Rectal smooth muscle tissue (tissue), 1 donor: Measurements from ENCODE around the gene ZP1.
A peak's percentile ranks its signal among the peaks of the same experiment; 100 is the strongest.
"Not testable (repeated sequence)": the region's sequence is repeated elsewhere in the genome, so short reads cannot be mapped to it uniquely, and the experiment has no call there.

ENCODE experiments used
- H3K27ac ChIP-seq: one replicate; pipeline ENCODE4 v1.7.0; 2013; ENCODE audit warnings: low read depth, low read length, inconsistent platforms
- H3K27me3 ChIP-seq: one replicate; pipeline ENCODE4 v1.7.0; 2013; ENCODE audit warnings: low read length; ENCODE audit not compliant: control insufficient read depth, insufficient read depth
- H3K36me3 ChIP-seq: one replicate; pipeline ENCODE4 v1.7.0; 2013; ENCODE audit warnings: low read length; ENCODE audit not compliant: control insufficient read depth, insufficient read depth
- H3K4me1 ChIP-seq: one replicate; pipeline ENCODE4 v1.7.0; 2013; ENCODE audit warnings: low read length; ENCODE audit not compliant: control insufficient read depth, insufficient read depth
- H3K4me3 ChIP-seq: one replicate; pipeline ENCODE4 v1.7.0; 2013; ENCODE audit warnings: low read length
- H3K9ac ChIP-seq: one replicate; pipeline ENCODE4 v1.7.0; 2013; ENCODE audit warnings: low read length

Gene ZP1

DNA sequence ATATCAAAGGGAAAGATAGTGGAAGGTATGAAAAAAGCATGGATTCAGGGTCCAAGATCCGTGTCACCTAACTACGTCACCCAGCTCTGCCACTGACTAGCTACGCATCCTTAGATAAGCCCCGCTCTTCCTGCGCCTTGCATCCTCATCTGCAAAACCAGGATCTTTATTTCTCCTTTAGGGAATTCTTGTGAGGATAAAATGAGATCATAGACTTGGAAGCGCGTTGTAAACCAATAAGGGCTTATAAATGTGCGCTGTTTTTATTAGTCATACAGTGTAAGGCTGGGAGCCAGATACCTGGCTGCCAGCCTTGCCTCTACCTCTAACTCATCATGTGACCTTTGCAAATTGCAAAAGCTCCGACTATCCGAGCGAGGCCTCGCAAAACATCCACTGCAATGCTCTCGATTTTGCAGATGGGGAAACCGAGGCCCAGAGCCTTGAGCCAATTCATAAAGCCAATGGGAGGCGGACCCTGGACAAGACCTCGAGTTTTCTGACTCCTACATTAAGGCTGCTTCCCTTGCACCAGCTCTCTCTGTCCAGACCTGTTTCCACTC lies 38.3 kb downstream of the ZP1 start:
- Histone ChIP-seq H3K27me3 (no peaks in the 10 kb centered on the region), H3K27ac (peak overlapping the region; percentile 87), H3K4me3 (peak overlapping the region; percentile 77), H3K9ac (peak overlapping the region; percentile 64), H3K4me1 (peaks cover 8% of the 10 kb centered on the region), H3K36me3 (peaks cover 15% of the 10 kb centered on the region)

DNA sequence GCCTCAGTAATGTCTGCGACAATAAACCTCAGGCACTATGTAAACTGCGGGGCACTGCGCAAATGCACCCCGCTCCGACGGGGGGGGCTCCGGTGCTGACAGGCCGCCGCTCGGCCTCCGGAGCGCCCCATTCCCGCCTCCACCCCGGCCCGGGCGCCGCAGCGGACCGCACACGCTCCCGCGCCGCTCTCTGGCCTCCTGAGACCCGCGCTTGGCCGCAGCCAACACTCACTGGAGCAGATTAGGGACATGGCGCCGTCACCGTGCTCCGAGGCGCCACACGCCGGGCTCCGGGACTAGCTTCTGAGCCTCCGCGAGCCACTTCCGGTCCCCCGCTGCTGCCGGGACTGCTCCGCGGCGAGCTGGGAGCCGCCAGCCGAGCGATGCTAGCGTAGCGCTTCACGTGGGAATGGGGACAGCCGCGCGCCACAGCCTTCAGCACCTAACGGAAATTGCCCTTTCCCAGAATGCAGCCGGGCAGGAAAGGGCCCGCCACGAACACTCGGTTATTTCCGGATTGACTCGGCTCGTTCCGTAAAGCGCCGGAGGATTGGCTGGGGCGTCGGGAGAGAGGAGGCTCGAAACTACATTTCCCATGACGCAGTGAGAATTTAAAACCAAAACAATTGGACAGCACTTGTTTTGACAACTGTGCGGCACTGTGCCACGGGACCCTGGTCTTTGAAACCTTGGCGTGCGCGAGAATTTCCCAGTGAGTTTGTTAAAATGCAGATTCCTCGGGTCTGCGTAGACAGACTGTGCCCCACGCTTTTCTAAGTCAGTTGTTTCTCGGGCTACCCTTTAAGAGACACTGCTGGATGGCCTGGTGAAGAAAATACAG lies 39.0 kb downstream of the ZP1 start, which contains the start of gene PRPF19:
Gene PRPF19, minus strand, starts transcription at position 454 of the 841 bp plus-strand sequence. Its CDS starts 203 bp downstream, at position 251.
- H3K4me1 ChIP-seq = peaks cover 8% of the 10 kb centered on the region
- peak within 1 kb of the TSS; percentile 64 for H3K9ac ChIP-seq
- peaks cover 9% of the 10 kb centered on the region for H3K36me3 ChIP-seq
- peak within 1 kb of the TSS; percentile 87 for H3K27ac ChIP-seq
- peak within 1 kb of the TSS; percentile 77 for H3K4me3 ChIP-seq
- no peaks in the 10 kb centered on the region for H3K27me3 ChIP-seq

DNA sequence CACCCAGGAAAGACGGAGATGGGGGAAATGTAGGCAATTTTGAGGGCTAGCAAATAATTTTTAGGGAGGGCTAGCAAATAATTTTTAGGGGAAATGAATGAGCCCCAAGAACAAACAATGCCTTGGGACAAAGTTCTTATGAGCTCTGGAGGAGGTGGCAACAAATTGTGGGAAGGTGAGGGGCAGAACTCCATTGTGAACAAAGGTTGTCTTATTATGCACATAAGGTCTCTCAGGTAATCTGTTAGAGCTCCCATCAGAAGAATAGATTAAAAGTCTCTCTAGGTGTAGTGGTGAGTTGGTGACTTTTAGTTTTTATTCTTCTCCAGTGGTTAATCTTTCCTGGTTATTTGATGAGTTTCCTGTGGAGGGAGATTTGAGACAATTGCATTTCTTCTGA lies 41.5 kb downstream of the ZP1 start:
- no peak overlapping the region for H3K27ac ChIP-seq
- H3K4me1 ChIP-seq = peaks cover 11% of the 10 kb centered on the region
- no peak overlapping the region for H3K4me3 ChIP-seq
- H3K9ac ChIP-seq = no peak overlapping the region
- H3K27me3 ChIP-seq = no peaks in the 10 kb centered on the region
- no peaks in the 10 kb centered on the region for H3K36me3 ChIP-seq

DNA sequence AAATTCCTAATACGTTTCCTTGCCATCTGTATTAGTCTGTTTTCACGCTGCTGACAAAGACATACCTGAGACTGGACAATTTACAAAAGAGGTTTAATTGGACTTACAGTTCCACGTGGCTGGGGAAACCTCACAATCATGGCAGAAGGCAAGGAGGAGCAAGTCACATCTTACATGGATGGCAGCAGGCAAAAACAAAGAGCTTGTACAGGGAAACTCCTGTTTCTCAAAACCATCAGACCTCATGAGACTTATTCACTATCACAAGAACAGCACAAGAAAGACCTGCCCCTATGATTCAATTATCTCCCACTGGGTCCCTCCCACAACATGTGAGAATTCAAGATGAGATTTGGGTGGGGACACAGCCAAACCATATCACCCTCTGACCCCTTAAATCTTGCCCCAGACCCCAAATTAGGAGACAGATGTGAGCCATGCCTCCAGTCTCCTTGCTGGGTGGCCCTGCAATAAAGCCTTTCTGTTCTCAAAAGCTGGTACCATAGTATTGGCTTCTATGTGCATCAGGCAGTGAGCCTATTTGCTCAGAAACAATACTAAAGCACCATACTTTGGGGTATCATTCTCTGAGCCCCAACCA lies 42.4 kb downstream of the ZP1 start:
- H3K36me3 ChIP-seq, H3K27ac ChIP-seq, H3K4me3 ChIP-seq, H3K9ac ChIP-seq, H3K27me3 ChIP-seq: not testable (repeated sequence)
- peaks cover 11% of the 10 kb centered on the region for H3K4me1 ChIP-seq

DNA sequence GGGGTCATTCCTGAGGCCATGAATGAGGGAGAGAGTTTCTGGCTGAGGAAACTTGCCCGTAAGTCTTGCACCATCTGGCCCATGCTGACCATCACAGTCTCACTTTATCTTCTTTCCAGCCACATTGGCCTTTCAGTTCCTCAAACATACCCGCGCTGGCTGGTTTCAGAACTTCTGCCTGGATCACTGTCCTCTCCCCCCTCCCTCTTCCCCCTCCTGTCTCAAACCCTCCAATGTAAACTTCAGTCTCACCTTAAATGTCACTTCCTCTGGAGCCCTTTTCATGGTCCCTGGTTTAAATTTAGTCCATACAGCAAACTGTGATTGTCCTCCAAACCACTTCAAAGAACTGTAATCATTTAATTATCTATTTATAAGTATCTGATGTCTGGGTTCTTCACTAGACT lies 42.9 kb downstream of the ZP1 start:
- Histone ChIP-seq H3K4me3 (no peak overlapping the region), H3K27ac (no peak overlapping the region), H3K36me3 (no peaks in the 10 kb centered on the region), H3K9ac (no peak overlapping the region), H3K4me1 (peaks cover 10% of the 10 kb centered on the region), H3K27me3 (no peaks in the 10 kb centered on the region)

DNA sequence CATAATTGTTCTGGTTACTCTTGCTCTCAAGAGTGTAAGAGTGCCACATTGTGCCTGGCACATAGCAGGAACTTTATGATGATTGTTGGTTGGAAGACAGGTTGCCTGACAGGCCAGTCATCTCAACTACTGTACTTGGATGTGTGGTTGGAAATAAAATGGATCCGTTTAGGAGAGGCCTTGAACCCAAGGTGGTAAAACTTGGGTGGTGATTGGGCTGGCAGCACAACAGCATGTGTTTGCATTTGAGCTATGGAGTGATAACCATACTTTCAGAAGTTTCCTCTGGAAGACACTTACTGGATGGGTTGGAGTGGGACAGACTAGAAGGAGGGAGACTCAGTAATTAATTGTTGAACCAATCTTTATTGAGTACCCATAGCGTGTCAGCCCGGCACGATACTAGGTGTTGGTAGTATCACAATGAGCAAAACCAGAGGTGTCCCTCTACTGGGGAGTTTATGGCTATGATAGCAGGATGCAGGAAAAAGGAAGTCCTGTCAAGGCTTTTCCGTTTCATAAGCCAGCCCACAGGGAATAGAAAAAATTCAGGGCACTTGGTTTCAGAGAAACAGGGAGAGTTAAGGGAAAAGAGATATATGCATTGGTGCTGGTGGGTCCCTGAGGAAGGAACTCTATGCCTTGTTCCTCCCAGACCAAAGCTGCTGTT lies 43.5 kb downstream of the ZP1 start:
- Histone ChIP-seq H3K4me3 (no peak overlapping the region), H3K36me3 (no peaks in the 10 kb centered on the region), H3K27me3 (no peaks in the 10 kb centered on the region), H3K4me1 (peaks cover 10% of the 10 kb centered on the region), H3K27ac (no peak overlapping the region), H3K9ac (no peak overlapping the region)

DNA sequence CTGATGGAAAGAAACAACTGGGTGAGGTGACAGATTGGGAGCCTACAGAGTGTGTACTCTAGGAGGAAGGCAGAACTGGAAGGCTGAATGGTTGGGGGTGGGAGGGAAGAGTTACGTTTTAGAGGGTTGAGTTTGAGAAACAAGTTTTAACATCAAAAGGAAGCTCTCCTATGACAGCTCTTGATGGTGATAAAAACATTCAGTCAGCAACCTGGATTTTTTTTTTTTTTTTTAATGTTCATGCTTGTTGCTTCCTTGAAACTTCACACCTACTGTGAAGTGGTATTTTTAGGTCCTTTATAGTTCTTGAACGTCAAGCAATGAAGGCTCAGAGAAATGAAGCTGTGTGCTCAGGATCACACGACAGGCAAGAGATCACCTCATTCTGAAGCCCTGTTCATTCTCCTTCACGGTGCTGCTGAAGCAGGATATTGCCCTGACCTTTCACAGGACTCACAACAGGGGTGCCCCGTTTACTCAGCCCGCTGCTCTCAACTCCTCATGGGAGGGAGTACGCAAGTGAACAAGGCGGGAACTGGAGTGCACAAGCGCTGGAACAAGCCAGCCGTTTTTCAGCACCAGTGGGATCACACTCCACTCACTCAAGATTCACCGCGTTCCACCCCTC lies 45.0 kb downstream of the ZP1 start:
- H3K36me3 ChIP-seq = no peaks in the 10 kb centered on the region
- no peaks in the 10 kb centered on the region for H3K27me3 ChIP-seq
- no peak overlapping the region for H3K9ac ChIP-seq
- no peak overlapping the region for H3K4me3 ChIP-seq
- no peak overlapping the region for H3K27ac ChIP-seq
- peaks cover 11% of the 10 kb centered on the region for H3K4me1 ChIP-seq

DNA sequence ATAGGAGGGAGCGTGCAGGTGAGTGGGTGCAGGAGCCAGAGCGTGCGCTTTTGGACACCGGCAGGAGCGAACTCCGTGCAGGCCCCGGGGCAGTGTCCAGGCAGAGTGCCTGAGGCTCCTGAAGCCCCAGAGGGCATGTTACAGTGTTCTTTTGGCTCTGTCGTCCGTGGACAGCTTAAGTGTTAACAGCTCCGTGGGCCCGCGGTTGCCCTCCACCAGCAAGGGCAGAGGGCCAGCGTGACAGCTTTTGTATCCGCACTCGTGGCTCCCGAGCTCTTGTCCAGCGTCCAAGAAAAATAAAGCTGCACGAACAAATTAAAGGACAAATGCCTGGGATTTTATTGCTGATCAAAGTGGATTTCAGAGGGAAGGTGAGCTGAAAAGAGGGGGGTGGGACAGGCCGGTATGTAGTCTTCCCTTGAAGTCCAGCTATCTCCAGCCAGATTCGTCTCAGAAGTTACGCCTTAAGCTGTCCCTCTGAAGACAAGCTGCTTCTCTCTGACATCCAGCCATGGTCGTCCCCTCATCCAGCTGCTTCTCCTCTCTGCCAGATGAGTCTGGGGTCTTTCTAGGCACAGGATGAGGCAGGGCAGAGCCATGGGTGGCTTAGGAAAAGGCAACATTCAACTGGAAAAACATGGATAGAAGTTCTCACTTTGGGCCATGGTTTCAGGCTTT lies 45.6 kb downstream of the ZP1 start:
- Histone ChIP-seq H3K4me1 (peaks cover 11% of the 10 kb centered on the region), H3K27ac (peak overlapping the region; percentile 88)

DNA sequence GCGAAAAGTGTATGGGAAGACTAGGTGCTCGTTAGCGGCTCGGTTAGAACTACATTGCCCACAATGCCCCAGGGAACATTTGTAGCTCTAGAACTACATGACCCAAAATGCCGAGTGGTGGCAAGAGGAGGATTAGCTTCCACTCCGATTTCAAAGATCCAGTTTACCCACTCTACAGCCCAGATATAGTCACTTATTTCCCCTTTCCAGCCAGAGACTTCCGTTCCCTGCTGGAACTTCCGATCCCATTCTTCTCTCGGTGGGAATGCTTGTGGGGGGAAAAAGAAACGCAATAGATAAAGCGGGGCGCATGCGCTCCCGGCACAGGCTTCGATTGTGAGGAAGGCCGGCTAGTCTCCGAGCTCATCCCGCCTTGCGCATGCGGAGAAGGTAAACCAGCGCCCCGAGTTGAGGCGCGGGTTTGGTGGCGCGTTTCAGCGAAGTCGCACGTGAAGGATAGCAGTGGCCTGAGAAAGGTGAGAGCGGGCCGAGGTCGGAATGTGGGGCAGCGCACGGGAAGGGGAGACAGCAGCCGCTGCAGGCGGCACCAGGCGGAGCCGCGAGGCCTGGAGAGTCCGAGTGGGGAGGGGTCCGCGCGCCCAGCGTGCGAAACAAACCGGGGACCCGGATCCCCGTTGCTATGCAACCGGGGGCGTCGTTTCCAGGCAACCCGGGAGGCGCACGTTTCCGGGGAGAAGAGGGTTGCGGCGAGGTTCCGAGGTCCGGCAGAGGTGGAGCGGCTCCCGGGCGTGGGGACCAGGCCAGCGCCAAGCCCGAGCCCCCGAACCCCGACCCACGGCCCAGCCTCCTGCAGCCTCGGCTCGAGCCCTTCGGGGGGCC lies 46.7 kb downstream of the ZP1 start, which contains the start of gene TMEM109:
Gene TMEM109, plus strand, starts transcription at position 366 of the 840 bp plus-strand sequence. CDS start 5,536 bp downstream, outside the sequence.
- Histone ChIP-seq H3K36me3 (no peaks in the 10 kb centered on the region), H3K27ac (peak within 1 kb of the TSS; percentile 88), H3K4me1 (peaks cover 11% of the 10 kb centered on the region), H3K4me3 (peak within 1 kb of the TSS; percentile 92), H3K27me3 (no peaks in the 10 kb centered on the region), H3K9ac (peak within 1 kb of the TSS; percentile 68)

More for the DNA sequence above, 45.6 kb downstream of the ZP1 start:
- Histone ChIP-seq H3K9ac (no peak overlapping the region), H3K27me3 (no peaks in the 10 kb centered on the region), H3K36me3 (no peaks in the 10 kb centered on the region), H3K4me3 (peak overlapping the region; percentile 92)

DNA sequence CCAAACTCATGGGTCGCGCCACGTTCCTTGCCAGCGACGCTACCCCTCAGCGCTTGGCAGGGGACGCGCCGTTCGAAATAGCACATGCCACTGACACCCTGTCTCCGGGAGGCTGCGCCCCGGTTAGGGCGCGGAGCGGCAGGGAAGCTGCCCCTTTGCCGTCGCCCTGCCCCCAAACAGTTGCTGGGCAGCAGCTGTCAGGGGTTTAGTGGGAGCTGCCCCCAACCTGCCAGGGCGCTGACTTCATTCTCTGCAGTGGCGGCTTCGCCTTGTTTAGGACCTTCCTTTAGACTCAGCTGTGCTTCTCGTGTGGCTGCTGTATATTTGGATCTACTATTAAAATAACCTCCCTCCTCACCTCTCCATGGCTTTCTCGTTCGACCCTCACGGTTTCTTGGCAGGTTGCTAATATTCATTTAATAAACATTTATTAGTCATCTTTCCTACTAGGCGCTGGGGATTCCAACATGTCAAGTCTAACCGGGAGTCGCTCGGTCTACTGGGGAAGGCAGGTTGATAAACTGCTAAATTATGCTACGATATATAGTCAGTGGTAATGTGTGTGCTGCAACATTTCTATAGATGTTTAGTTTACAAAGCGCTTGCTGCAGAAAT lies 47.4 kb downstream of the ZP1 start:
- Histone ChIP-seq H3K9ac (peak overlapping the region; percentile 61), H3K4me1 (peaks cover 11% of the 10 kb centered on the region), H3K27ac (peak overlapping the region; percentile 88), H3K4me3 (peak overlapping the region; percentile 92), H3K36me3 (no peaks in the 10 kb centered on the region), H3K27me3 (no peaks in the 10 kb centered on the region)
